GM18867 (cell line): ENCODE measurements around the gene GYPA.
A peak's percentile ranks its signal among the peaks of the same experiment; 100 is the strongest.
"Not testable (repeated sequence)": the region's sequence is repeated elsewhere in the genome, so short reads cannot be mapped to it uniquely, and the experiment has no call there.

ENCODE experiments used
- ATAC-seq: cut with Tn5 transposase; IDR thresholded peaks from one replicate; pipeline ENCODE4 v1.9.1; 2021; ENCODE audit warnings: mild to moderate bottlenecking, moderate library complexity; ENCODE audit not compliant: unreplicated experiment

The GYPA gene

GRCh38 chr4:144140594-144141295 lies at the start of gene GYPA:
TSS of gene GYPA (minus strand) at chr4:144140718. CDS start at chr4:144140635, 83 bp downstream.
- not testable (repeated sequence) for ATAC-seq

GRCh38 chr4:144190009-144190408 lies 49.5 kb upstream of the GYPA start:
- no peak for ATAC-seq

- peak; percentile 55 for ATAC-seq
Measured at GRCh38 chr4:144189121-144189520, 48.6 kb upstream of the GYPA start.

GRCh38 chr4:144185086-144185485 lies 44.6 kb upstream of the GYPA start:
- ATAC-seq: no peak

- no peak for ATAC-seq
Measured at GRCh38 chr4:144183165-144183564, 42.6 kb upstream of the GYPA start.

GRCh38 chr4:144181391-144181790 lies 40.9 kb upstream of the GYPA start:
- ATAC-seq: no peak

GRCh38 chr4:144179152-144179739 lies 38.7 kb upstream of the GYPA start:
- ATAC-seq: no peak

- ATAC-seq: no peak
Measured at GRCh38 chr4:144178414-144178813, 37.9 kb upstream of the GYPA start.

- no peak for ATAC-seq
Measured at GRCh38 chr4:144176476-144176875, 36.0 kb upstream of the GYPA start.

GRCh38 chr4:144174401-144175067 lies 34.0 kb upstream of the GYPA start:
- ATAC-seq: peak; percentile 82

GRCh38 chr4:144171697-144172096 lies 31.2 kb upstream of the GYPA start:
- ATAC-seq: no peak

- no peak for ATAC-seq
Measured at GRCh38 chr4:144169211-144169610, 28.7 kb upstream of the GYPA start.

- ATAC-seq: no peak
Measured at GRCh38 chr4:144154044-144154443, 13.5 kb upstream of the GYPA start.

- peak; percentile 84 for ATAC-seq
Measured at GRCh38 chr4:144142690-144143326, 2.3 kb upstream of the GYPA start.

- ATAC-seq: no peak
Measured at GRCh38 chr4:144141493-144141892, 975 bp upstream of the GYPA start.

GRCh38 chr4:144139991-144140390 lies 527 bp downstream of the GYPA start:
- ATAC-seq: not testable (repeated sequence)

GRCh38 chr4:144139547-144139946 lies 971 bp downstream of the GYPA start:
- not testable (repeated sequence) for ATAC-seq

GRCh38 chr4:144138239-144138638 lies 2.3 kb downstream of the GYPA start:
- ATAC-seq: not testable (repeated sequence)

- not testable (repeated sequence) for ATAC-seq
Measured at GRCh38 chr4:144137137-144137931, 3.2 kb downstream of the GYPA start.

GRCh38 chr4:144136189-144136588 lies 4.3 kb downstream of the GYPA start:
- not testable (repeated sequence) for ATAC-seq

- ATAC-seq: not testable (repeated sequence)
Measured at GRCh38 chr4:144130167-144130566, 10.4 kb downstream of the GYPA start.
